HG03159 (cell line): ENCODE measurements around the gene MXD1.
"Not testable (repeated sequence)": the region's sequence is repeated elsewhere in the genome, so short reads cannot be mapped to it uniquely, and the experiment has no call there.

Experiments used
- ATAC-seq: cut with Tn5 transposase; IDR thresholded peaks from one replicate; pipeline ENCODE4 v1.9.1; 2021; ENCODE audit warnings: mild to moderate bottlenecking, moderate library complexity; ENCODE audit not compliant: unreplicated experiment

MXD1 gene

GRCh38 chr2:69950671-69951070 lies 35.8 kb downstream of the MXD1 start:
- ATAC-seq = not testable (repeated sequence)

GRCh38 chr2:69952336-69953115 lies 37.6 kb downstream of the MXD1 start:
- ATAC-seq = no peak

- no peak for ATAC-seq
Observed at GRCh38 chr2:69954084-69954483, 39.2 kb downstream of the MXD1 start.

- ATAC-seq = no peak
Observed at GRCh38 chr2:69955029-69955428, 40.1 kb downstream of the MXD1 start.

- ATAC-seq = no peak
Observed at GRCh38 chr2:69956475-69956979, 41.6 kb downstream of the MXD1 start.

GRCh38 chr2:69957965-69958364 lies 43.1 kb downstream of the MXD1 start:
- ATAC-seq = no peak

GRCh38 chr2:69958480-69958879 lies 43.6 kb downstream of the MXD1 start:
- ATAC-seq = no peak

- no peak for ATAC-seq
Observed at GRCh38 chr2:69959425-69959824, 44.5 kb downstream of the MXD1 start.

- ATAC-seq = no peak
Observed at GRCh38 chr2:69960821-69961220, 45.9 kb downstream of the MXD1 start.

GRCh38 chr2:69961496-69961895 lies 46.6 kb downstream of the MXD1 start, which contains the start of gene ASPRV1:
TSS of gene ASPRV1 (minus strand) at chr2:69961631. CDS start at chr2:69961436, 195 bp downstream.
- no peak for ATAC-seq

GRCh38 chr2:69962986-69963730 lies 48.2 kb downstream of the MXD1 start:
- ATAC-seq = no peak

GRCh38 chr2:69964353-69964841 lies 49.5 kb downstream of the MXD1 start:
- no peak for ATAC-seq

GRCh38 chr2:69965756-69966445 lies 51.0 kb downstream of the MXD1 start:
- ATAC-seq = no peak

GRCh38 chr2:69966496-69966895 lies 51.6 kb downstream of the MXD1 start:
- no peak for ATAC-seq

- ATAC-seq = no peak
Observed at GRCh38 chr2:69968609-69969008, 53.7 kb downstream of the MXD1 start.

GRCh38 chr2:69969126-69969983 lies 54.4 kb downstream of the MXD1 start:
- ATAC-seq = no peak

GRCh38 chr2:69969991-69970390 lies 55.1 kb downstream of the MXD1 start:
- ATAC-seq = no peak

- ATAC-seq = no peak
Observed at GRCh38 chr2:69972822-69973221, 57.9 kb downstream of the MXD1 start.

- no peak for ATAC-seq
Observed at GRCh38 chr2:69973335-69973735, 58.4 kb downstream of the MXD1 start.

- no peak for ATAC-seq
Observed at GRCh38 chr2:69975136-69975852, 60.4 kb downstream of the MXD1 start.
